ENCODE results near the gene ADARB1.

GRCh38 chr21:45235488-45235887 lies 161.1 kb downstream of the ADARB1 start:
- no peak for TF ChIP-seq EZH2 (IDR thresholded peaks at IDR 0.05; ENCODE audit: borderline replicate concordance, low read length)
- no peak for TF ChIP-seq CTCF (IDR thresholded peaks at IDR 0.05; ENCODE audit: low read length)

Measured in OCI-LY1 (cell line).